Stomach (tissue), 9 donors: ENCODE results near the gene CDCA5. TPM values are rescaled to one million over a fixed set of nuclear protein-coding genes. Genes with fewer than 3 reads are reported as not detected.
"Not testable (repeated sequence)": the region's sequence is repeated elsewhere in the genome, so short reads cannot be mapped to it uniquely, and the experiment has no call there.

Experiments
- DNase-seq, 2 donors: peaks; one replicate each; pipeline versions ENCODE4 v3.0.0 to v3.0.0-alpha.2; 2013 to 2019
- H3K27ac ChIP-seq, 5 donors: fragments of 200-600 bp in 4 of 5; sonication (generic) in 4 of 5; one replicate each; pipeline ENCODE4 v1.5.1; 2013 to 2019; ENCODE audit warnings: mild to moderate bottlenecking in 1 of 5, moderate library complexity in 1 of 5
- H3K27me3 ChIP-seq, 3 donors: fragments of 200-600 bp; sonication (generic); one replicate each; pipeline ENCODE4 v1.5.1; 2017 to 2019; ENCODE audit warnings: mixed run types in 1 of 3
- H3K36me3 ChIP-seq, 4 donors: fragments of 200-600 bp; sonication (generic); 1 replicate in 3 of 4; 2 replicates in 1 of 4; pipeline ENCODE4 v1.5.1; 2016 to 2019
- H3K4me1 ChIP-seq, 4 donors: fragments of 200-600 bp; sonication (generic); one replicate each; pipeline ENCODE4 v1.5.1; 2016 to 2019
- H3K4me3 ChIP-seq, 4 donors: fragments of 200-600 bp; sonication (generic) in 3 of 4; one replicate each; pipeline ENCODE4 v1.5.1; 2016 to 2019; ENCODE audit warnings: mild to moderate bottlenecking in 1 of 4
- H3K9me3 ChIP-seq, 4 donors: fragments of 200-600 bp; sonication (generic); one replicate each; pipeline ENCODE4 v1.5.1; 2016 to 2019
- CTCF ChIP-seq, 7 experiments: fragments of 450-650 bp in 4 of 7; fragments of 200-600 bp in 3 of 7; sonication (generic) in 3 of 7; IDR thresholded peaks; one replicate each; pipeline ENCODE4 v1.5.1; 2016 to 2019; ENCODE audit warnings: antibody characterized with exemption in 7 of 7, control low read depth in 2 of 7, mild to moderate bottlenecking in 1 of 7
- EP300 ChIP-seq: sonication (generic); formaldehyde crosslinking; IDR thresholded peaks from one replicate; pipeline ENCODE4 v1.6.1; 2017; ENCODE audit warnings: antibody characterized with exemption
- POLR2A ChIP-seq, 4 donors: fragments of 450-650 bp; IDR thresholded peaks; one replicate each; pipeline ENCODE4 v1.6.1; 2016; ENCODE audit warnings: antibody characterized with exemption in 4 of 4, control low read depth in 2 of 4, mild to moderate bottlenecking in 1 of 4, moderate library complexity in 1 of 4
- POLR2AphosphoS5 ChIP-seq, 3 donors: sonication (generic); formaldehyde crosslinking; IDR thresholded peaks; one replicate each; pipeline ENCODE4 v1.6.1; 2016; ENCODE audit warnings: antibody characterized with exemption in 3 of 3
- WGBS, 5 donors: extraction: QIAGEN DNeasy Blood & Tissue Kit in 3 of 5; methylation state at CpG; one replicate each; pipeline versions ENCODE4 v1.1.5 to v1.1.7; 2013 to 2018; 5-methylcytosine and 5-hydroxymethylcytosine counted together
- intact Hi-C: fragments of 100-400 bp; cut with DNase I; formaldehyde crosslinking; loops from one replicate; pipeline ENCODE4 v1.15.1; 2023; ENCODE audit warnings: low total_unique reads
- polyA plus RNA-seq, 3 donors: library from polyadenylated mRNA; stranded (reverse); fragments of 200-250 nt; gene quantifications; one replicate each; pipeline ENCODE4 v1.2.3, GENCODE V29; 2013
- total RNA-seq, 5 donors: library from RNA; depleted of rRNA; stranded (reverse); fragments of >200 nt; gene quantifications; one replicate each; pipeline versions ENCODE4 v1.1.0 to v1.2.3, GENCODE V29; 2014 to 2016
- donor health status: healthy with polysubstance abuse.
- donor health status: Bipolar disorder and iron deficiency.
- donor health status: healthy.

CDCA5 gene
- total and polyA plus RNA-seq, 8 donors, result 1.4 to 9.1 (median 3.1) TPM

DNA sequence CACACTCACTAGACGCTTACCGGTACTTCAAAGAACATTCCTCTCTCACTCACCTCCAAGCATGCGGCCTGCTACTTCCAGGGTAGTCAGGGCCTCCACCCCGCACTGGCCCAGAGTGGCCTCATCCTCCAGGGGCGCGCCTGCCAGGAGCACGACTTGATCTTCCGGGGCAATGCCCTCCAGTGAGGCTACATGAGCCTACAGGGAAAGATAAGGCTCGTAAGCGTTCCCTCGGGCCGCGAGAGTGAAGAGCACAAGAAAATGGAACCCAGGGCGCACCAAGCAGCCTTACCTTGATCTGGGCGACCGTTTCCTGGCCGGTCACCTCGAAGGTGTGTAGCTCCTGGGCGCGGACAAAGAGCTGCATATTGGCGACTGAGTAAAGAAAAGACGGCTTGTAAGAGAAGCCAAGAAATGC lies 37.6 kb upstream of the CDCA5 start:
- DNase-seq, result peak in 1 of 2 donors; percentile 70
- intact Hi-C loops, result loop anchor here (10.0 kb wide), 1 partner anchor 53 kb away; the partner anchor contains the start of gene SPDYC
- WGBS, 5 donors, result 1 to 2% (median 1%) methylated on average over 22 of the region's 22 CpGs
- Histone ChIP-seq H3K4me1 (peaks cover 20 to 77% (median 49%) of the 10 kb centered on the region in 4 donors), H3K9me3 (no peaks in the 10 kb centered on the region), H3K27me3 (no peaks in the 10 kb centered on the region), H3K36me3 (peaks cover 44 to 57% (median 54%) of the 10 kb centered on the region in 4 donors), H3K27ac (peak overlapping the region; percentile 93 to 96 (median 95)), H3K4me3 (peak overlapping the region; percentile 67 to 93 (median 74))
- TF ChIP-seq CTCF (IDR thresholded peaks at IDR 0.05), result no peak
- no peak for TF ChIP-seq EP300
- TF ChIP-seq POLR2A (IDR thresholded peaks at IDR 0.05), result no peak
- no peak for TF ChIP-seq POLR2AphosphoS5 (IDR thresholded peaks at IDR 0.05)

GRCh38 chr11:65120831-65121230 lies 37.0 kb upstream of the CDCA5 start:
- intact Hi-C loops, result loop anchor here (10.0 kb wide), 1 partner anchor 54 kb away; the partner anchor contains the start of gene SPDYC
- H3K27me3 ChIP-seq, result no peaks in the 10 kb centered on the region
- H3K36me3 ChIP-seq, result peaks cover 38 to 54% (median 52%) of the 10 kb centered on the region in 4 donors
- H3K4me3 ChIP-seq, result peak overlapping the region; percentile 67 to 93 (median 74)
- no peaks in the 10 kb centered on the region for H3K9me3 ChIP-seq
- peak overlapping the region in 4 of 5 donors; percentile 93 to 96 (median 94) for H3K27ac ChIP-seq
- peaks cover 26 to 83% (median 56%) of the 10 kb centered on the region in 4 donors for H3K4me1 ChIP-seq
- no peak for DNase-seq
- 65 to 84% (median 82%) methylated on average over 3 of the region's 3 CpGs for WGBS, 5 donors
- TF ChIP-seq EP300 (no peak), CTCF (IDR thresholded peaks at IDR 0.05) (no peak), POLR2AphosphoS5 (IDR thresholded peaks at IDR 0.05) (no peak), POLR2A (IDR thresholded peaks at IDR 0.05) (no peak)

DNA sequence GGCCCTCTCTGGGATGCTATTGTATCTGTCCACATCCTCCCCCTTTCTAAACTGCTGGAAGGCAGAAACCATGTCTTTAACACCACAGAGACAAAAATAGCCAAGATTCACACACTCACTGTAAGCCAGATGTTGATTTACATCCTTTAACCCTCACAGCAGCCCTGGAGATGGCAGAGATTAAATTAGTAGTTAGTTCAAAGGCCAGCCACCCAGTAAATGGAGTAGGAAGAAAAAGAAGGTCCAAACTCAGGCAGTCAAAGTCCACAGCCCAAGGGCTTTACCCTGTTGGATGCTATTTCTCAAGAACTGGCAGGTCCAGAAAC lies 35.8 kb upstream of the CDCA5 start:
- intact Hi-C loops, result no loop called here
- no peaks in the 10 kb centered on the region for H3K27me3 ChIP-seq
- DNase-seq, result no peak
- H3K36me3 ChIP-seq, result peaks cover 28 to 47% (median 46%) of the 10 kb centered on the region in 4 donors
- H3K27ac ChIP-seq, result peak overlapping the region in 3 of 5 donors; percentile 3 to 95 (median 93)
- TF ChIP-seq EP300 (no peak), POLR2A (IDR thresholded peaks at IDR 0.05) (no peak), CTCF (IDR thresholded peaks at IDR 0.05) (no peak), POLR2AphosphoS5 (IDR thresholded peaks at IDR 0.05) (no peak)
- no peaks in the 10 kb centered on the region for H3K9me3 ChIP-seq
- peaks cover 29 to 82% (median 64%) of the 10 kb centered on the region in 4 donors for H3K4me1 ChIP-seq
- no peak overlapping the region for H3K4me3 ChIP-seq

DNA sequence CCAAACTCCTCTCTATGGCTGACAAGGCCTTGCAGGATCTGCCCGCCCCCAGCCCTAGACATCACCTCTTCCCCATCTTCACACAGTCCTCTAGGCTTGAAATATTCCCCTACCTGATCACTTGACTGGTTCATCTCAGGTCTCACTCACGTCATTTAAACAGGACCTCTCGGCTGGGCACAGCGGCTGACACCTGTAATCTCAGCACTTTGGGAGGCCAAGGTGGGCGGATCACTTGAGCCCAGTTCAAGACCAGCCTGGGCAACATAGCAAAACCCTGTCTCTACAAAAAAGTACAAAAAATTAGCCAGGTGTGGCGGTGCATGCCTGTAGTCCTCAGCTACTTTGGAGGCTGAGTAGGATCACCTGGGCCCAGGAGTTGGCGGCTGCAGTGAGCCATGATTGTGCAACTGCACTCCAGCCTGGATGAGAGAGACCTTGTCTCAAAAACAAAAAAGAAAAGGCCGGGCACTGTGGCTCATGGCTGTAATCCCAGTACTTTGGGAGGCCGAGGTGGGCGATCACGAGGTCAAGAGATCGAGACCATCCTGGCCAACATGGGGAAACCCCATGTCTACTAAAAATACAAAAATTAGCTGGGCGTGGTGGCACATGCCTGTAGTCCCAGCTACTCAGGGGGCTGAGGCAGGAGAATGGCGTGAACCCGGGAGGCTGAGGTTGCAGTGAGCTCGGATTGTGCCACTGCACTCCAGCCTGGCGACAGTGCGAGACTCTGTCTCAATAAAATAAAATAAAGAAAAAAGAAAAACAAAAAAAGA lies 35.2 kb upstream of the CDCA5 start:
- Histone ChIP-seq H3K36me3 (peaks cover 26 to 42% (median 40%) of the 10 kb centered on the region in 4 donors), H3K27ac (peak overlapping the region in 4 of 5 donors; percentile 8 to 95 (median 90)), H3K4me1 (peaks cover 29 to 77% (median 61%) of the 10 kb centered on the region in 4 donors)
- H3K27me3 ChIP-seq, intact Hi-C loops, DNase-seq, H3K9me3 ChIP-seq, H3K4me3 ChIP-seq: not testable (repeated sequence)
- WGBS, 5 donors, result 82 to 90% (median 85%) methylated on average over 18 of the region's 18 CpGs
